Measurements from ENCODE around the gene CCNB1IP1.

GRCh38 chr14:20274062-20274461 lies 59.0 kb downstream of the CCNB1IP1 start:
- TF ChIP-seq ZNF263 (CRISPR knock-in tag; IDR thresholded peaks at IDR 0.05; ENCODE audit: low read depth): no peak
- no peak for TF ChIP-seq ZBTB43 (CRISPR knock-in tag; IDR thresholded peaks at IDR 0.05)
- TF ChIP-seq, protein P1, sequence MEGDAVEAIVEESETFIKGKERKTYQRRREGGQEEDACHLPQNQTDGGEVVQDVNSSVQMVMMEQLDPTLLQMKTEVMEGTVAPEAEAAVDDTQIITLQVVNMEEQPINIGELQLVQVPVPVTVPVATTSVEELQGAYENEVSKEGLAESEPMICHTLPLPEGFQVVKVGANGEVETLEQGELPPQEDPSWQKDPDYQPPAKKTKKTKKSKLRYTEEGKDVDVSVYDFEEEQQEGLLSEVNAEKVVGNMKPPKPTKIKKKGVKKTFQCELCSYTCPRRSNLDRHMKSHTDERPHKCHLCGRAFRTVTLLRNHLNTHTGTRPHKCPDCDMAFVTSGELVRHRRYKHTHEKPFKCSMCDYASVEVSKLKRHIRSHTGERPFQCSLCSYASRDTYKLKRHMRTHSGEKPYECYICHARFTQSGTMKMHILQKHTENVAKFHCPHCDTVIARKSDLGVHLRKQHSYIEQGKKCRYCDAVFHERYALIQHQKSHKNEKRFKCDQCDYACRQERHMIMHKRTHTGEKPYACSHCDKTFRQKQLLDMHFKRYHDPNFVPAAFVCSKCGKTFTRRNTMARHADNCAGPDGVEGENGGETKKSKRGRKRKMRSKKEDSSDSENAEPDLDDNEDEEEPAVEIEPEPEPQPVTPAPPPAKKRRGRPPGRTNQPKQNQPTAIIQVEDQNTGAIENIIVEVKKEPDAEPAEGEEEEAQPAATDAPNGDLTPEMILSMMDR (IDR thresholded peaks at IDR 0.05): no peak
- TF ChIP-seq NR3C1 (CRISPR knock-in tag; conservative IDR thresholded peaks at IDR 0.05; ENCODE audit: low read depth): no peak
- TF ChIP-seq, protein P2, sequence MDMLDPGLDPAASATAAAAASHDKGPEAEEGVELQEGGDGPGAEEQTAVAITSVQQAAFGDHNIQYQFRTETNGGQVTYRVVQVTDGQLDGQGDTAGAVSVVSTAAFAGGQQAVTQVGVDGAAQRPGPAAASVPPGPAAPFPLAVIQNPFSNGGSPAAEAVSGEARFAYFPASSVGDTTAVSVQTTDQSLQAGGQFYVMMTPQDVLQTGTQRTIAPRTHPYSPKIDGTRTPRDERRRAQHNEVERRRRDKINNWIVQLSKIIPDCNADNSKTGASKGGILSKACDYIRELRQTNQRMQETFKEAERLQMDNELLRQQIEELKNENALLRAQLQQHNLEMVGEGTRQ (CRISPR knock-in tag; IDR thresholded peaks at IDR 0.05): no peak
